WTC11 (cell line): Measurements from ENCODE around the gene CCNJL. TPM values are rescaled to one million over a fixed set of nuclear protein-coding genes. Genes with fewer than 3 reads are reported as not detected.

Experiments
- ATAC-seq: fragments of 200-7000 bp; cut with Tn5 transposase; 2 replicates; pipeline ENCODE4 v1.10.0; 2021; ENCODE audit warnings: mild to moderate bottlenecking, moderate library complexity
- Bru-seq: library from RNA; stranded (reverse); fragments of 400-500 nt; gene quantifications from one replicate; lab custom pipeline; 2021; lab: Mats Ljungman, UMichigan
- CTCF ChIA-PET: fragments of 300-600 bp; sonication (Branson Sonifier 250); formaldehyde crosslinking; loops from one replicate; lab custom pipeline; 2021; ENCODE audit warnings: antibody characterized with exemption; lab: Charles Lee
- POLR2A ChIA-PET: fragments of 350-600 bp; sonication (Branson Sonifier 250); formaldehyde crosslinking; loops from one replicate; lab custom pipeline; 2021; ENCODE audit warnings: antibody characterized with exemption; lab: Charles Lee
- DNase-seq: peaks from one replicate; pipeline ENCODE4 v3.0.0; 2021; ENCODE audit warnings: low spot score
- H3K27ac Mint-ChIP-seq: 2 replicates; pipeline ENCODE4 v1.8.0; 2021; ENCODE audit warnings: mixed read lengths
- H3K27me3 Mint-ChIP-seq: 2 replicates; pipeline ENCODE4 v1.8.0; 2021; ENCODE audit warnings: low read depth, mild to moderate bottlenecking, moderate library complexity, mixed read lengths
- H3K36me3 Mint-ChIP-seq: 2 replicates; pipeline ENCODE4 v1.8.0; 2021; ENCODE audit warnings: mixed read lengths
- H3K4me1 Mint-ChIP-seq: 2 replicates; pipeline ENCODE4 v1.8.0; 2022; ENCODE audit warnings: mixed read lengths
- H3K4me3 Mint-ChIP-seq: 2 replicates; pipeline ENCODE4 v1.8.0; 2021; ENCODE audit warnings: mild to moderate bottlenecking, moderate library complexity, mixed read lengths
- H3K9me3 Mint-ChIP-seq: 2 replicates; pipeline ENCODE4 v1.8.0; 2021; ENCODE audit warnings: mixed read lengths
- CREB1 ChIP-seq: sonication (generic); formaldehyde crosslinking; IDR thresholded peaks from 2 replicates; pipeline ENCODE4 v1.8.0; 2023; ENCODE audit warnings: mild to moderate bottlenecking, missing genetic modification reagents
- ELF4 ChIP-seq: sonication (generic); formaldehyde crosslinking; IDR thresholded peaks from 2 replicates; pipeline ENCODE4 v1.8.1; 2022; ENCODE audit warnings: low read depth, mild to moderate bottlenecking, moderate library complexity, missing genetic modification reagents
- FOXP1 ChIP-seq: sonication (generic); formaldehyde crosslinking; IDR thresholded peaks from 2 replicates; pipeline ENCODE4 v1.8.0; 2022; ENCODE audit warnings: missing genetic modification reagents, mild to moderate bottlenecking, moderate library complexity, borderline replicate concordance
- HMGA2 ChIP-seq: fragments of 250-450 bp; sonication (Bioruptor Pico); IDR thresholded peaks from 2 replicates; pipeline ENCODE4 v1.4.0; 2021; ENCODE audit warnings: mild to moderate bottlenecking, moderate library complexity
- MXD4 ChIP-seq: fragments of 250-450 bp; sonication (Bioruptor Pico); IDR thresholded peaks from 2 replicates; pipeline ENCODE4 v1.8.0; 2021; ENCODE audit warnings: mild to moderate bottlenecking, moderate library complexity, borderline replicate concordance
- NFYB ChIP-seq: sonication (generic); formaldehyde crosslinking; conservative IDR thresholded peaks from 2 replicates; pipeline ENCODE4 v1.8.0; 2022; ENCODE audit warnings: low read depth, missing genetic modification reagents
- NR1H2 ChIP-seq: sonication (generic); formaldehyde crosslinking; IDR thresholded peaks from 2 replicates; pipeline ENCODE4 v1.9.0; 2021; ENCODE audit warnings: mild to moderate bottlenecking, moderate library complexity, missing genetic modification reagents
- NR3C1 ChIP-seq: sonication (generic); formaldehyde crosslinking; conservative IDR thresholded peaks from 2 replicates; pipeline ENCODE4 v1.8.1; 2023; ENCODE audit warnings: low read depth, mild to moderate bottlenecking, missing genetic modification reagents
- long read RNA-seq, 3 experiments: library from RNA in 1 of 3; library from capped mRNA in 1 of 3; library from polyadenylated mRNA in 1 of 3; unstranded in 2 of 3; stranded (forward) in 1 of 3; transcript quantifications; one replicate each; pipeline ENCODE4 v2.0.0, GENCODE V29; 2021
- total RNA-seq: library from RNA; stranded (reverse); gene quantifications from 3 replicates; pipeline ENCODE4 v1.2.3, GENCODE V29; 2021
- TF ChIP-seq, protein P1 (sequence below): sonication (generic); formaldehyde crosslinking; IDR thresholded peaks from 2 replicates; pipeline ENCODE4 v1.8.1; 2022; ENCODE audit warnings: mild to moderate bottlenecking, moderate library complexity, missing genetic modification reagents
- TF ChIP-seq, protein P2 (sequence below): sonication (generic); formaldehyde crosslinking; IDR thresholded peaks from 2 replicates; pipeline ENCODE4 v1.8.0; 2023; ENCODE audit warnings: missing genetic modification reagents
- TF ChIP-seq, protein P3 (sequence below): sonication (generic); formaldehyde crosslinking; IDR thresholded peaks from 2 replicates; pipeline ENCODE4 v1.8.1; 2022; ENCODE audit warnings: low read depth, missing genetic modification reagents, borderline replicate concordance
- TF ChIP-seq, protein P4 (sequence below): sonication (generic); formaldehyde crosslinking; IDR thresholded peaks from 2 replicates; pipeline ENCODE4 v1.8.1; 2023; ENCODE audit warnings: mild to moderate bottlenecking, missing genetic modification reagents
- TF ChIP-seq, protein P5 (sequence below): sonication (generic); formaldehyde crosslinking; IDR thresholded peaks from 2 replicates; pipeline ENCODE4 v1.8.0; 2022; ENCODE audit warnings: mild to moderate bottlenecking, missing genetic modification reagents
- TF ChIP-seq, protein P6 (sequence below): sonication (generic); formaldehyde crosslinking; conservative IDR thresholded peaks from 2 replicates; pipeline ENCODE4 v1.8.1; 2023; ENCODE audit warnings: mild to moderate bottlenecking, low read depth, missing genetic modification reagents, moderate library complexity
- TF ChIP-seq, protein P7 (sequence below): fragments of 250-450 bp; sonication (Bioruptor Pico); IDR thresholded peaks from 2 replicates; pipeline ENCODE4 v1.9.0; 2021; ENCODE audit warnings: mild to moderate bottlenecking
- TF ChIP-seq, protein P8 (sequence below): sonication (generic); formaldehyde crosslinking; IDR thresholded peaks from 2 replicates; pipeline ENCODE4 v1.8.0; 2023; ENCODE audit warnings: missing genetic modification reagents, mild to moderate bottlenecking, borderline replicate concordance

CCNJL gene, protein sequence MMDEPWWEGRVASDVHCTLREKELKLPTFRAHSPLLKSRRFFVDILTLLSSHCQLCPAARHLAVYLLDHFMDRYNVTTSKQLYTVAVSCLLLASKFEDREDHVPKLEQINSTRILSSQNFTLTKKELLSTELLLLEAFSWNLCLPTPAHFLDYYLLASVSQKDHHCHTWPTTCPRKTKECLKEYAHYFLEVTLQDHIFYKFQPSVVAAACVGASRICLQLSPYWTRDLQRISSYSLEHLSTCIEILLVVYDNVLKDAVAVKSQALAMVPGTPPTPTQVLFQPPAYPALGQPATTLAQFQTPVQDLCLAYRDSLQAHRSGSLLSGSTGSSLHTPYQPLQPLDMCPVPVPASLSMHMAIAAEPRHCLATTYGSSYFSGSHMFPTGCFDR
- total RNA-seq (27.9 to 31.3 TPM (median 28.6 TPM) in 3 replicates), Bru-seq, nascent RNA (percentile 80 among the genes with signal in this experiment)
- long read RNA-seq, experiment 1, transcript CCNJL-201 (6 exons, 3,171 nt) = major isoform, 127 of 179 reads
- long read RNA-seq, experiment 1, partial matches to known transcripts = 22 of 179 reads
- long read RNA-seq, experiment 1, other reads (novel, unspliced or antisense) = 27 of 179 reads
- long read RNA-seq, experiment 2, transcript CCNJL-201 (6 exons, 3,171 nt) = major isoform, 15 of 49 reads
- long read RNA-seq, experiment 2, partial matches to known transcripts = 5 of 49 reads
- long read RNA-seq, experiment 2, other reads (novel, unspliced or antisense) = 26 of 49 reads
- long read RNA-seq, experiment 3, partial matches to known transcripts = 0 of 3 reads
- long read RNA-seq, experiment 3, other reads (novel, unspliced or antisense) = 1 of 3 reads

DNA sequence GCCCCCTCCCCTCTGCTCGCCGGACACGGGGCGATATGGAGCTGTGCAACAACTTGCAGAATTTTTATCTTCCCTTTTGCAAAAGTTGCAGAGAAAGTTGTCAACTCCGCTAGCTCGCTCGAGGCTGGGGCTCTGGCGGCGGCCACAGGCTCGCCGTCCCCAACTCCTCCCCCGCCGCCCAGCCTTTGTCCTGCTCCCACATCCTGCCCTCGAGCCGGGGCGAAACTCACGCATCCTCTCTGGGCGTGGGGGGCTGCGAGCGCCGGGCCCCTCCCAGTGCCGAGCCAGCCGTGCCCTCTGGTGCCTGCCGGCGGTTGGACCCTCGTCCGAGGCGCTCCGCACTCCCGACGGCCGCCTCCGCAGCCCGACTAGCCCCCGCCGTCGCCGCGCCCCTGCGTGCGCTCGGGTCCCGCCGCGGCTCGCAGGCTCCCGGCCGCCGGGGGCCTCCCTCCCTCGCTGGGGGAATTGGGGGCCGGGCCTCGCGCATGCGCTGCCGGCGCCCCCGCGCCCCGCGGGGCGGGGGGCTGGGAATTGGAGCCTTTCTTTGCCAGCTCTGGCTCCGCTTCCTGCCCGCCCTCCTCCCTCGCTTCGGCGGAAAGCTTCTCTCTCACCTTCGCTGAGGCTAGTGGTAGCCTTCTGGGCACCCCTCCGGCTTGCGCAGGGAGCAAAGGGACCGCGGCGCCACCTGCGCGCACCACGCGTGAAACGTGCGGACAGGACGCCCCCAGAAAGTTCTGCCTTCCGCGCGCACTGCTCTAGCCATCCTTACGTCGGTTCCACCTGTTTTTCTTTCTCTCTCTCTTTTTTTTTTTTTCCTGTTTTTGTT is at the start of gene CCNJL:
TSS of gene CCNJL (minus strand) at position 431 of the 826 bp plus-strand sequence. CDS start 641 bp downstream, outside the sequence.
- H3K9me3 Mint-ChIP-seq = no peaks in the 10 kb centered on the region
- H3K36me3 Mint-ChIP-seq = peaks cover 17% of the 10 kb centered on the region
- ChIA-PET POLR2A (interaction anchor here (0.5 to 2.9 kb wide), 8 partner anchors 15 to 152 kb away, joined by 3 to 18 read pairs (median 6); no protein-coding TSS in a partner anchor), CTCF (interaction anchor here (0.7 to 3.1 kb wide), 8 partner anchors 14 to 231 kb away, joined by 3 to 18 read pairs (median 4); no protein-coding TSS in a partner anchor)
- DNase-seq = peak; percentile 88
- peaks cover 47% of the 10 kb centered on the region for H3K4me1 Mint-ChIP-seq
- peak; percentile 82 for ATAC-seq
- peak within 1 kb of the TSS; percentile 90 for H3K4me3 Mint-ChIP-seq
- H3K27me3 Mint-ChIP-seq = no peaks in the 10 kb centered on the region; the same call in 1 of the 2 replicates
- peak within 1 kb of the TSS; percentile 85 for H3K27ac Mint-ChIP-seq
- no peak for TF ChIP-seq NR3C1
- no peak for TF ChIP-seq HMGA2 (CRISPR knock-in tag)
- no peak for TF ChIP-seq NR1H2 (CRISPR knock-in tag)
- TF ChIP-seq, protein P1, sequence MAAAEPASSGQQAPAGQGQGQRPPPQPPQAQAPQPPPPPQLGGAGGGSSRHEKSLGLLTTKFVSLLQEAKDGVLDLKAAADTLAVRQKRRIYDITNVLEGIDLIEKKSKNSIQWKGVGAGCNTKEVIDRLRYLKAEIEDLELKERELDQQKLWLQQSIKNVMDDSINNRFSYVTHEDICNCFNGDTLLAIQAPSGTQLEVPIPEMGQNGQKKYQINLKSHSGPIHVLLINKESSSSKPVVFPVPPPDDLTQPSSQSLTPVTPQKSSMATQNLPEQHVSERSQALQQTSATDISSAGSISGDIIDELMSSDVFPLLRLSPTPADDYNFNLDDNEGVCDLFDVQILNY (CRISPR knock-in tag) = 0 out of 2 replicates have a peak, but pooled peaks have one; percentile 42
- TF ChIP-seq FOXP1 (CRISPR knock-in tag) = peak; percentile 62
- no peak for TF ChIP-seq MXD4 (CRISPR knock-in tag)
- no peak for TF ChIP-seq NFYB (CRISPR knock-in tag)
- TF ChIP-seq, protein P2, sequence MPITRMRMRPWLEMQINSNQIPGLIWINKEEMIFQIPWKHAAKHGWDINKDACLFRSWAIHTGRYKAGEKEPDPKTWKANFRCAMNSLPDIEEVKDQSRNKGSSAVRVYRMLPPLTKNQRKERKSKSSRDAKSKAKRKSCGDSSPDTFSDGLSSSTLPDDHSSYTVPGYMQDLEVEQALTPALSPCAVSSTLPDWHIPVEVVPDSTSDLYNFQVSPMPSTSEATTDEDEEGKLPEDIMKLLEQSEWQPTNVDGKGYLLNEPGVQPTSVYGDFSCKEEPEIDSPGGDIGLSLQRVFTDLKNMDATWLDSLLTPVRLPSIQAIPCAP (CRISPR knock-in tag) = no peak
- TF ChIP-seq, protein P3, sequence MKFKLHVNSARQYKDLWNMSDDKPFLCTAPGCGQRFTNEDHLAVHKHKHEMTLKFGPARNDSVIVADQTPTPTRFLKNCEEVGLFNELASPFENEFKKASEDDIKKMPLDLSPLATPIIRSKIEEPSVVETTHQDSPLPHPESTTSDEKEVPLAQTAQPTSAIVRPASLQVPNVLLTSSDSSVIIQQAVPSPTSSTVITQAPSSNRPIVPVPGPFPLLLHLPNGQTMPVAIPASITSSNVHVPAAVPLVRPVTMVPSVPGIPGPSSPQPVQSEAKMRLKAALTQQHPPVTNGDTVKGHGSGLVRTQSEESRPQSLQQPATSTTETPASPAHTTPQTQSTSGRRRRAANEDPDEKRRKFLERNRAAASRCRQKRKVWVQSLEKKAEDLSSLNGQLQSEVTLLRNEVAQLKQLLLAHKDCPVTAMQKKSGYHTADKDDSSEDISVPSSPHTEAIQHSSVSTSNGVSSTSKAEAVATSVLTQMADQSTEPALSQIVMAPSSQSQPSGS (CRISPR knock-in tag) = no peak
- TF ChIP-seq, protein P4, sequence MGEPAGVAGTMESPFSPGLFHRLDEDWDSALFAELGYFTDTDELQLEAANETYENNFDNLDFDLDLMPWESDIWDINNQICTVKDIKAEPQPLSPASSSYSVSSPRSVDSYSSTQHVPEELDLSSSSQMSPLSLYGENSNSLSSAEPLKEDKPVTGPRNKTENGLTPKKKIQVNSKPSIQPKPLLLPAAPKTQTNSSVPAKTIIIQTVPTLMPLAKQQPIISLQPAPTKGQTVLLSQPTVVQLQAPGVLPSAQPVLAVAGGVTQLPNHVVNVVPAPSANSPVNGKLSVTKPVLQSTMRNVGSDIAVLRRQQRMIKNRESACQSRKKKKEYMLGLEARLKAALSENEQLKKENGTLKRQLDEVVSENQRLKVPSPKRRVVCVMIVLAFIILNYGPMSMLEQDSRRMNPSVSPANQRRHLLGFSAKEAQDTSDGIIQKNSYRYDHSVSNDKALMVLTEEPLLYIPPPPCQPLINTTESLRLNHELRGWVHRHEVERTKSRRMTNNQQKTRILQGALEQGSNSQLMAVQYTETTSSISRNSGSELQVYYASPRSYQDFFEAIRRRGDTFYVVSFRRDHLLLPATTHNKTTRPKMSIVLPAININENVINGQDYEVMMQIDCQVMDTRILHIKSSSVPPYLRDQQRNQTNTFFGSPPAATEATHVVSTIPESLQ (CRISPR knock-in tag) = no peak
- TF ChIP-seq, protein P5, sequence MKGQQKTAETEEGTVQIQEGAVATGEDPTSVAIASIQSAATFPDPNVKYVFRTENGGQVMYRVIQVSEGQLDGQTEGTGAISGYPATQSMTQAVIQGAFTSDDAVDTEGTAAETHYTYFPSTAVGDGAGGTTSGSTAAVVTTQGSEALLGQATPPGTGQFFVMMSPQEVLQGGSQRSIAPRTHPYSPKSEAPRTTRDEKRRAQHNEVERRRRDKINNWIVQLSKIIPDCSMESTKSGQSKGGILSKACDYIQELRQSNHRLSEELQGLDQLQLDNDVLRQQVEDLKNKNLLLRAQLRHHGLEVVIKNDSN = no peak
- TF ChIP-seq ELF4 (CRISPR knock-in tag) = no peak
- no peak for TF ChIP-seq CREB1 (CRISPR knock-in tag)
- TF ChIP-seq, protein P6, sequence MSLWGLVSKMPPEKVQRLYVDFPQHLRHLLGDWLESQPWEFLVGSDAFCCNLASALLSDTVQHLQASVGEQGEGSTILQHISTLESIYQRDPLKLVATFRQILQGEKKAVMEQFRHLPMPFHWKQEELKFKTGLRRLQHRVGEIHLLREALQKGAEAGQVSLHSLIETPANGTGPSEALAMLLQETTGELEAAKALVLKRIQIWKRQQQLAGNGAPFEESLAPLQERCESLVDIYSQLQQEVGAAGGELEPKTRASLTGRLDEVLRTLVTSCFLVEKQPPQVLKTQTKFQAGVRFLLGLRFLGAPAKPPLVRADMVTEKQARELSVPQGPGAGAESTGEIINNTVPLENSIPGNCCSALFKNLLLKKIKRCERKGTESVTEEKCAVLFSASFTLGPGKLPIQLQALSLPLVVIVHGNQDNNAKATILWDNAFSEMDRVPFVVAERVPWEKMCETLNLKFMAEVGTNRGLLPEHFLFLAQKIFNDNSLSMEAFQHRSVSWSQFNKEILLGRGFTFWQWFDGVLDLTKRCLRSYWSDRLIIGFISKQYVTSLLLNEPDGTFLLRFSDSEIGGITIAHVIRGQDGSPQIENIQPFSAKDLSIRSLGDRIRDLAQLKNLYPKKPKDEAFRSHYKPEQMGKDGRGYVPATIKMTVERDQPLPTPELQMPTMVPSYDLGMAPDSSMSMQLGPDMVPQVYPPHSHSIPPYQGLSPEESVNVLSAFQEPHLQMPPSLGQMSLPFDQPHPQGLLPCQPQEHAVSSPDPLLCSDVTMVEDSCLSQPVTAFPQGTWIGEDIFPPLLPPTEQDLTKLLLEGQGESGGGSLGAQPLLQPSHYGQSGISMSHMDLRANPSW (CRISPR knock-in tag) = no peak
- TF ChIP-seq, protein P7, sequence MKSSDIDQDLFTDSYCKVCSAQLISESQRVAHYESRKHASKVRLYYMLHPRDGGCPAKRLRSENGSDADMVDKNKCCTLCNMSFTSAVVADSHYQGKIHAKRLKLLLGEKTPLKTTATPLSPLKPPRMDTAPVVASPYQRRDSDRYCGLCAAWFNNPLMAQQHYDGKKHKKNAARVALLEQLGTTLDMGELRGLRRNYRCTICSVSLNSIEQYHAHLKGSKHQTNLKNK (CRISPR knock-in tag) = no peak
- TF ChIP-seq, protein P8, sequence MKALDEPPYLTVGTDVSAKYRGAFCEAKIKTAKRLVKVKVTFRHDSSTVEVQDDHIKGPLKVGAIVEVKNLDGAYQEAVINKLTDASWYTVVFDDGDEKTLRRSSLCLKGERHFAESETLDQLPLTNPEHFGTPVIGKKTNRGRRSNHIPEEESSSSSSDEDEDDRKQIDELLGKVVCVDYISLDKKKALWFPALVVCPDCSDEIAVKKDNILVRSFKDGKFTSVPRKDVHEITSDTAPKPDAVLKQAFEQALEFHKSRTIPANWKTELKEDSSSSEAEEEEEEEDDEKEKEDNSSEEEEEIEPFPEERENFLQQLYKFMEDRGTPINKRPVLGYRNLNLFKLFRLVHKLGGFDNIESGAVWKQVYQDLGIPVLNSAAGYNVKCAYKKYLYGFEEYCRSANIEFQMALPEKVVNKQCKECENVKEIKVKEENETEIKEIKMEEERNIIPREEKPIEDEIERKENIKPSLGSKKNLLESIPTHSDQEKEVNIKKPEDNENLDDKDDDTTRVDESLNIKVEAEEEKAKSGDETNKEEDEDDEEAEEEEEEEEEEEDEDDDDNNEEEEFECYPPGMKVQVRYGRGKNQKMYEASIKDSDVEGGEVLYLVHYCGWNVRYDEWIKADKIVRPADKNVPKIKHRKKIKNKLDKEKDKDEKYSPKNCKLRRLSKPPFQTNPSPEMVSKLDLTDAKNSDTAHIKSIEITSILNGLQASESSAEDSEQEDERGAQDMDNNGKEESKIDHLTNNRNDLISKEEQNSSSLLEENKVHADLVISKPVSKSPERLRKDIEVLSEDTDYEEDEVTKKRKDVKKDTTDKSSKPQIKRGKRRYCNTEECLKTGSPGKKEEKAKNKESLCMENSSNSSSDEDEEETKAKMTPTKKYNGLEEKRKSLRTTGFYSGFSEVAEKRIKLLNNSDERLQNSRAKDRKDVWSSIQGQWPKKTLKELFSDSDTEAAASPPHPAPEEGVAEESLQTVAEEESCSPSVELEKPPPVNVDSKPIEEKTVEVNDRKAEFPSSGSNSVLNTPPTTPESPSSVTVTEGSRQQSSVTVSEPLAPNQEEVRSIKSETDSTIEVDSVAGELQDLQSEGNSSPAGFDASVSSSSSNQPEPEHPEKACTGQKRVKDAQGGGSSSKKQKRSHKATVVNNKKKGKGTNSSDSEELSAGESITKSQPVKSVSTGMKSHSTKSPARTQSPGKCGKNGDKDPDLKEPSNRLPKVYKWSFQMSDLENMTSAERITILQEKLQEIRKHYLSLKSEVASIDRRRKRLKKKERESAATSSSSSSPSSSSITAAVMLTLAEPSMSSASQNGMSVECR (CRISPR knock-in tag) = no peak
